ENCODE results near the gene DNPH1.

DNPH1 gene

GRCh38 chr6:43239054-43239453 is 9.8 kb upstream of the DNPH1 start:
- no peaks in the 10 kb centered on the region for H3K9me3 ChIP-seq
- peaks cover 90% of the 10 kb centered on the region for H3K27me3 ChIP-seq
- H3K36me3 ChIP-seq = no peaks in the 10 kb centered on the region
- no peak overlapping the region for H3K27ac ChIP-seq
- no peak for TF ChIP-seq CTCF (IDR thresholded peaks at IDR 0.05)
- no peaks in the 10 kb centered on the region for H3K4me1 ChIP-seq (ENCODE audit: control insufficient read depth in 1 of 2, insufficient read depth in 1 of 2, low read depth in 1 of 2, low read length in 1 of 2)
- H3K4me3 ChIP-seq (ENCODE audit: low read depth in 1 of 2, low read length in 1 of 2) = no peak overlapping the region

- TF ChIP-seq CTCF (IDR thresholded peaks at IDR 0.05) = no peak
- no peak overlapping the region for H3K4me3 ChIP-seq (ENCODE audit: low read depth in 1 of 2, low read length in 1 of 2)
- no peaks in the 10 kb centered on the region for H3K4me1 ChIP-seq (ENCODE audit: control insufficient read depth in 1 of 2, insufficient read depth in 1 of 2, low read depth in 1 of 2, low read length in 1 of 2)
- H3K27me3 ChIP-seq = peaks cover 78% of the 10 kb centered on the region
- no peaks in the 10 kb centered on the region for H3K36me3 ChIP-seq
- no peak overlapping the region for H3K27ac ChIP-seq
- no peaks in the 10 kb centered on the region for H3K9me3 ChIP-seq
These were observed 6.6 kb upstream of the DNPH1 start for GRCh38 chr6:43235841-43236240.

GRCh38 chr6:43231735-43232450 is 2.6 kb upstream of the DNPH1 start:
- Histone ChIP-seq H3K4me3 (ENCODE audit: low read depth in 1 of 2, low read length in 1 of 2) (no peak overlapping the region), H3K9me3 (no peaks in the 10 kb centered on the region), H3K36me3 (no peaks in the 10 kb centered on the region), H3K27me3 (peaks cover 66% of the 10 kb centered on the region), H3K27ac (no peak overlapping the region), H3K4me1 (ENCODE audit: control insufficient read depth in 1 of 2, insufficient read depth in 1 of 2, low read depth in 1 of 2, low read length in 1 of 2) (peaks cover 7 to 11% of the 10 kb centered on the region in 2 experiments)
- TF ChIP-seq CTCF (IDR thresholded peaks at IDR 0.05) = no peak

- Histone ChIP-seq H3K36me3 (no peaks in the 10 kb centered on the region), H3K4me3 (ENCODE audit: low read depth in 1 of 2, low read length in 1 of 2) (no peak overlapping the region), H3K27me3 (peaks cover 59% of the 10 kb centered on the region), H3K4me1 (ENCODE audit: control insufficient read depth in 1 of 2, insufficient read depth in 1 of 2, low read depth in 1 of 2, low read length in 1 of 2) (peaks cover 7 to 11% of the 10 kb centered on the region in 2 experiments), H3K27ac (no peak overlapping the region), H3K9me3 (no peaks in the 10 kb centered on the region)
- no peak for TF ChIP-seq CTCF (IDR thresholded peaks at IDR 0.05)
These were observed 1.8 kb upstream of the DNPH1 start for GRCh38 chr6:43231053-43231452.

- Histone ChIP-seq H3K4me3 (ENCODE audit: low read depth in 1 of 2, low read length in 1 of 2) (peak overlapping the region; percentile 57 to 61), H3K27ac (no peak overlapping the region), H3K36me3 (peaks cover 4% of the 10 kb centered on the region), H3K27me3 (peaks cover 49% of the 10 kb centered on the region), H3K9me3 (no peaks in the 10 kb centered on the region), H3K4me1 (ENCODE audit: control insufficient read depth in 1 of 2, insufficient read depth in 1 of 2, low read depth in 1 of 2, low read length in 1 of 2) (peaks cover 7 to 11% of the 10 kb centered on the region in 2 experiments)
- TF ChIP-seq CTCF (IDR thresholded peaks at IDR 0.05) = no peak
These were observed 731 bp upstream of the DNPH1 start for GRCh38 chr6:43229803-43230620.
